GM19240 (cell line): ENCODE data around the gene IL17RD.
A peak's percentile ranks its signal among the peaks of the same experiment; 100 is the strongest.

Experiments
- DNase-seq: peaks from one replicate; pipeline ENCODE4 v3.0.0; 2011; ENCODE audit warnings: low spot score; ENCODE audit not compliant: insufficient read length

The IL17RD gene

DNA sequence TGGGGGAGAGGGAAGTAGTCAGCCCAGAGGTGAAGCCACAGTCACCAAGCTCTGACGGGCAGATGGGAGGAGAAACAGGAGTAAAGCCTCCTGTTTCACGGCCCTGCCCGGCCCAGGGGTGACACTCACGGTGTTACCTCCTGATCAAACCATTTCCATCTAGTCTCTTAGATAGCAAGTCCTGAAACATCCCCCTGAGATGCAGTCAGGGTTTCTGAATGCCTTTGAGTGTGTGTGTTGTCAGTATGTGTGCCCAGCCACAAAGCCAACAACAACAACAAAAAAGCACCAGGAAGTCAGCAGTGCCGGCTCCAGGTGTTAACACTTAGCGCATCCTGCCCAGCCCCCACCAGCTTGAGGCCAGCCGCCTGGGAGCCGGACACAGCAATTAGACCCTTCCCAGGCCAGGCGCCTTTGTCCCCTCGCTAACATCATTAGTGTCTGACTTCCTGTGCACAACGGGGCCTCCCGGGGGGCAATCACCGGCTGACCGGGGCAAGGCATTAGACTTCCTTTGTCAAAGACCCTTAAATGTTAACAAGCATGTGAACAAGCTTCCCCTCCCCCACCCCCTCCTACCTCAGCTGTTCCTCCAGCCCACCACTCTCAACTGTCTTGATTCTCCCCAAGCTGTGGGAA lies 34.5 kb downstream of the IL17RD start:
- DNase-seq = no peak

DNA sequence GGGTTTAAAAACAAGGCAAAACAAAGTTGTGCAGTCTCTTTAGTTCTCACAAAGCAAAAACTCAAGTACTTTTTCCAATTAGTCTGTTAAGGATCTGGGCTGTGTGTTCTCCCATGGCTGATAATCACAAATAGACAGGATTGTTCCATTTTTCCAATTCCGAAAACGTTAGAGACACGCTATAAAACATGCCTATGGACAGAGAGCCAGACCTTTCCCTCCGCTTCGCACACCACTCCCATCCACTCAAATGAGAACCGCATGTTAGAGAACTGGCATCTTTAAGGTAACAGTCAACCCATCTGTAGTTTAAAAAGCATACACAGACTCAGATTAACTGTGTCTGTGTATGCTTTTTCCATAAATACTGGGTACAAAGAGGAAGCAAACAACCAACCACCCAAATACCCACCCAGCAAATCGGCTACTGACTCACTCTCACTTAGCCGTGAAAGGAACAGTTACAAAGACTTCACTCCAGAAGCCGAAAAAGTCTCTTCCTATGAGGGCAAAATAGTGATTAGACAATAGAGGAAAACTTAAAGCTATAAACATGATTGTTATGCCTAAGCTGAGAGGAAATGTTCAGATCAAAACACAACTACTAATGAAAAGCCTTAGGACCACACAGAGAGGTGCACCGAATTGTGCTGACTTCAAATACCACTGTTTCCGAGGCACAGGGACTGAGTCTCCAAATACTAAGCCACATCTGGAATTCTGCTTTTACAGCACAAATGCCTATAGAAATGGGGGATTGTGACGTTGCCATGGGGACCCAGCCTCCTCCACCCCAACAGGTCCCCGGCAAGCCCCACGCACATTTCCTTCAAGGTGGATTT lies 36.1 kb downstream of the IL17RD start:
- DNase-seq = no peak

DNA sequence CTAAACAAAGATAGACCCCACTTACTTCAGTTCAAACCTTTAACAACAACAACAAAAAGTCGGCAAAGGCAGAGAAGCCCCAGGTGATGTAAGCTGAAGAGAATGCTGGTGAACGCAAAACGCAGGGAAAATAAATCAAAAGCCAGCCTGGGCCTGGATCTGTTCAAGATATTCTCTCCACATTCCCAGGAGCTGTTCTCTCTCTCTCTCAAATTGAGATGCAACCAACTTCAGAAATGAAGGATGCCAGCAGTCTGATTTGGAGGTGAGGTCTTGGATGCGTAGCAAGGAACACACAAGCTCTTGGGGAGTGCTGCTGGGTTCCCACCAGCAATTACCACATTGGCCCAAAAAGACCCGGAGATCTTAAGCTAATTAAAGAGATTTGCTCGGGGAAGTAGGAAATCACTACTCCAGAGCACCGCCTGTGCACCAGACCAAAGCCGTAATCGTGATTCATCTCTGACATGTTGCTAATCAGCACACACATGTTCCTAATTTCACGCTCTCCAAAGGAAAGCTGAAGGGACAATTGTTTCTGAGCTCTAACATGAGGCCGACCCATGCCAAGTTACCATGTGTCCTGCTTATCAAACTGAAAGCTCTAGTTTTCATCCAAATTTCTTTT lies 37.1 kb downstream of the IL17RD start:
- no peak for DNase-seq

DNA sequence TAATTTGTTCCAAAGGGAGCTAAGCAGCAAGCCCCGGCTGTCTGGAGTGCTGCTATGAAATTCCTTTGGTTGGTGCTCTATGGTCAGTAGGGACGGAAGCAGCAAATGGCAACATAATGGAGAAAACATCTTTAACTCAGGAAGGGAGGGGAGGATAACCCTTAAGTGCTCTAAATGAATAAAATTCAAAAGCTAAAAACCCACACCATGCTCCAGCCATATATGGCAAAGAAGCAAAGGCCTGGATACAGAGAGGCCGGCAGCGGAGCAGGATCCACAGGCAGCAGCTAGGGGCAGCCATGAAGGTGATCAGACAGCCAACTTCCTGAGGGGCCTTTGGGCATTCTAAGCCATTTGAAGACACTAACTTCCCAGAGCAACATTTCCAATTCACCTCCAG lies 38.9 kb downstream of the IL17RD start:
- DNase-seq = no peak

DNA sequence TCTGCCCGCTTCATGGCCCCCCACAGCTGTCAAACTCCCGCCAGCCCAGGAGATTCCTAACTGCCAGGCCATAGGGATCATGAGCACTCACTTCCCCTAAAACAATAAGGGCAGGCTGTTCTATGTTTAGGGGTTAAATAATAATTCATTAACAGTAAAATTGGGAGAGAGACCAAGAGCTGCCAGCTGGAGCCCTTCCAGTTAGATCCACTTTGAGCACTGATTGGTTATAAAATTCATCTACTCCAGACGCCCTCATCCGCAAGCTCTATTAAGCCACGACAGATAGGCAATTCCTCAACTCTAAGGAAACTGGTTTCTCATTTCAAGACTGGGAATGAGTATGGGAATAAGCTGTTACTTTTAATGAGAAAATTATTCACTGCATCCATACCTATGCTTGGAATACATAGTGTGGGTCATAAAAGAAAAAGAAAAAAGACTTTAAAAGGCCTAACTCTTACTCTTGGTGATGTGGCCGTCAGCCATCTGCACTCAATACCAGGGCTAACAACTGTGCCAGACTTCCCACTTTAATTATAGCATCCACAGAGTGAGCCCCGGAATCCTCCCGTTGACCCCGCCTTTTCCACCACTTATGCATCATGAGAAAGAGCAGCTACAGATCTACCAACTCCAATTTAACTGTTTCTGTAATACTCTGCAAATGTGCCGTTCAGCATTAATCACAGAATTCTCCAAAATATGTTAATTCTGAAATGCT lies 44.5 kb downstream of the IL17RD start:
- no peak for DNase-seq

DNA sequence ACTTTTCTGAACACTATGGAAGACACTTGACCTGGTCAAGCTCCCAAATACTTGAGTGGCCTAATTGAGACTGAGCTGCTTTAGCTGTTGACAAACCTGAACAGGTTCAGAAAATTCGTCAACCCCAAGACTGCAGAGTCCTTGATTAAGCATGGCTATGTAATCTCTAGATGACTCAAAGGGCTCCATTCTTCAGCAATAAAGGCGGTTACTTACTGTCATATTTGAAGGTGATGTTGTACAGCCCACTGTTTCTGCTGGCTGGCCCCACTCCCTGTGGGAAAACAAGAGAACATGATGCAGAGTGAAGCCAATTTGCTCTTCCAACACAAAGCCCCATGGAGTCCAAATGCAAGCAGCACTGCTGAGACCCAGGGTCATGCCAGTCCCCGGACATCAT lies 45.1 kb downstream of the IL17RD start:
- DNase-seq = no peak

DNA sequence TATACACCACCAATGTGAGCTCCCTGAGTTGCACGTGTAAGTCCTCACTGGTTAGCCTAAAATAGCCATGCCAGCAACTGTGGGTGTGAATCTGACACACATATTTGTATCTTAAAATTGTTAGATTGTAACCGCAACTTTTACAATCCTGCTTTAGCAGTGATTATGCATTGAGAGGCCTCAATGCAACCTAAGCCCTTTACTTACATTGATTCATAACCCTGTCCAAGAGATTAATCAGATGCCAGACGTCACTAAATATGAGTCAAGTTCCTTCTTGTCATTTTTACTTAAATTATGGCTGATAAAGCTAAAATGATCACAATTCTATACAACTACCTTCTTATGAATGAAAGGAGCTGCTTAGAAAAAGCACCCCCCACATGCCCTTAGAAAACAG lies 46.9 kb downstream of the IL17RD start:
- no peak for DNase-seq

DNA sequence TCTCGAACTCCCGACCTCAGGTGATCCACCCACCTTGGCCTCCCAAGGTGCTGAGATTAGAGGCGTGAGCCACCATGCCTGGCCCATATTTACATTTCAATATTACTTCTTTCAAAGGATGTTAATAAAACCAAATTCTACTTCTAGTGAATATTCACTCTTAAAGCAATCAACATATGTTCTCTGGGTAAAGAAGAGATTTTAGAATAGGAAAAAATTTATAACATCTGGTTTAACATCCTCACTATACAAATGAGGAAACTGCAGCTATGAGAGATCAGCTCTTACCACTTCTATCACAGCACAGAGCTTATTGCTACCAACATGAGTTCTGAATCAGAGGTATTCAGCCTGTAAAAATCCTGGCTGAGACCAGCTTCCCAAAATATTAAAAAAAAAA lies 48.7 kb downstream of the IL17RD start:
- DNase-seq = no peak

DNA sequence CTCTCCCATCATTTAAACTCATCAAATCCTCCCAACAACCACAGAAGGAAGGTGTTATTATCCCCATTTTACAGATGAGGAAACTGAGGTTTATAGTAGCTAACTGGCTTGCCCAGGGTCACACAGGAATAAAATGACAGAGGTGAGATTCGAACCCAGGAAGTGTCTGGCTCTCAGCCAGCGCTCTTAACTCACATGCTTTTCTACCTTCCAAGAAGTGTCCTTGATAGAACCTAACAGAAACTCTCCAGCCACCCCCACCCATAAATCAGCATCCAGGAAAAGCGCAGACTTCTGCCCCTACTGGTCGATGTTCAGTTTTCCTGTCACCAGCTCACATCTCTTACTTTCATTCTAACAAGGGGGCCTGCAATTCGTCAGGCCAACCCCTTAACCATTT lies 52.9 kb downstream of the IL17RD start:
- no peak for DNase-seq

DNA sequence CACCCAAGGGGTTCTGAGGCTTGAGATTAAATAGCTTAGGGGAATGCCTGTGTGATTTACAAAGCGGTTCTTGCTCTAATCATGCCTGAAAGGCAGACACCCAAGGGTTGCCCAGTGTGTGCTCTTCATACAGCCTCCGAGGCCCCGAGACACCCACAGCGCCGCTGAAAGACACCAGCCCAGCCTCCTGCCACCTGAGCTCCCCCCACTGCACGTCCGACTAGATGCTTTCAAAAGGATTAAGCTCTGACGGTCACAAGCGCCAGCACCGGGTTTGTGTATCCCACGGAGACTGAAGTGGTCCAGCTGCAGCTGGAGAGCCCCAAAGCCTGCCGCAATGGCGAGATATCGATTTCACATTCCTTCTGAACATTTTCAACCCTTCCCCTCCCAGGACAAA lies 54.4 kb downstream of the IL17RD start:
- no peak for DNase-seq

DNA sequence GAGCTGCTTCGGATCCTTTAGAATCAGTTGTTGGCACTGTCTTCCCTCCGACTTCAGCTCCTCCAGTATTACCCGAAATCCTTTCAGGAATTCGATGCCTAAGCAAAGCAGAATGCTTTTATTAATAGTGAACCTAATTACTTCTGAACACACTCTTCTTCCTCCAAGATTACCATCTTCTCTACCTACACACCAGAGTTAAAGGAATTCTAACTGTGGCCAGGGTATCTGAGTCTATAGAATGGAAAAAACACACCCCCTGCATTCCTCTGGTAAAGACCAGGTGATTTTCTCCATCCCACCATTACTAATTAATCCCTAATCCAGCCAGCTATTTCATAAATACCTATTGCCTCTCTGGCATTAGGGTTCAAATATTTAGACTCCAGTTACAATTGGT lies 54.9 kb downstream of the IL17RD start:
- no peak for DNase-seq

DNA sequence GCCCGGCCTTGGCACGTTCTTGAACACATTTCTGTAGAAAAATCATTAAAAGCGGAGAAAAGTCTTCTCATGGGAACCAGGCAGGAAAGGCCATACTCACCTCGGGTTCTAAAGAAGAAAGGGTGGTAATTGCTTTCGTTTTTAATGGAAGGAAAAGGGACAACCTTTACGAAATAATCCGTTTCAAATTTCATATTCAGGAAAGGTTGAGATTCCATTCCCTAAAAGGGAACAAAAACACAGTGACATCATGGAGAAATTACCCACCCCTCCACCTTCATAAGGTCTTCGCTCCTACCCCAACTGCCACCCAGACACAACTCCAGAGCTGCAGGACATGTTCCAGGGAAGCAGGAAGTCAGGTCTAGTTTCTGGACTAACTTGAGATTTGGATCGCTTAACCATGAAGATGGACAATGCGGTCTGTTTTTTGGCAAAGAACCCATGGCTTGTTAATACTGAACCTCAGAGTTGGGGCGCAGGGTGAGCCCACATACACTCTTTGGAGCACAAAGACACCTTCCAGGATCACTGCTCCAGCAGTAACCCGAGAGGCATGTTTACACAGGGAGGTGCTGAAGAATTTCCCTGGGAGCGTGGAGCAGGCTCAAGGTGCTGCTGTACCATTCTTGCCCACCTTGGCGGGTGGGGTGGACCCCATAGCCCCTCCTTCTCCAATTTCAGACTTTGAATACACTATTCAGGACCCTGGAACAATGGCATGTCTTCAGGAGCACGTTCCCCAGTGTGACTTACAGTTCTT lies 55.5 kb downstream of the IL17RD start:
- no peak for DNase-seq

DNA sequence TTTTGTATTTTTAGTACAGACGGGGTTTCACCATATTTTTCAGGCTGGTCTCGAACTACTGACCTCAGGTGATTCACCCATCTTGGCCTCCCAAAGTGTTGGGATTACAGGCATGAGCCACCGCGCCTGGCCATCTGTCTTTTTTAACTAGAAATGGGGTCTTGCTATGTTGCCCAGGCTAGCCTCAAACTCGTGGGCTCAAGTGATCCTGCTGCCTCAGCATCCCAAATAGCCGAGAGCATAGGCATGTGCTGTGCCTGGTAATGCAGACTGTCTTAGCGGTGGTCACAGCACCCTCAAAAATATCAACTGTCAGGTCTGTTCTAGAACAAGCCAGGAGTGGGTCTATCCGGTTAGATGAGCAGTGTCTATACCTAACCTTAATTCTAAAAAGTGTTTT lies 56.5 kb downstream of the IL17RD start:
- no peak for DNase-seq

DNA sequence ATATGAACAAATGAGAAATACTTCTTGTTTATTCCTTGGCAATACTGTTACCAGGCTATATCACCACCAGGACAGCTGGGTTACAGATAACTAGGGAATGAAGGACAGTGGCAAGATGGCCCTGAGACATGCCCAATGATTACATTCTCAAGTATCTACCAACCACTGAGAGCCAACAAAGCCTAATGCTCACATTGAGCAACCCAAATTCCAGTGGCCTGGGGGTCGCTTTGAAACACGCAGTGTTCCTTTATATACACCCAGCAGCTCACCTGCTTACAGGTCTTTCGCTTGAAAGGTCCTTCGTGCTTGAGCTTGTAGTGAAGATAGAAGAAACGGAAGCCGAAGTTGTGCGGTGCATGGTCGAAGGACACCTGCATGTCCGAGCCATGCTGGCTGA lies 59.6 kb downstream of the IL17RD start:
- no peak for DNase-seq

DNA sequence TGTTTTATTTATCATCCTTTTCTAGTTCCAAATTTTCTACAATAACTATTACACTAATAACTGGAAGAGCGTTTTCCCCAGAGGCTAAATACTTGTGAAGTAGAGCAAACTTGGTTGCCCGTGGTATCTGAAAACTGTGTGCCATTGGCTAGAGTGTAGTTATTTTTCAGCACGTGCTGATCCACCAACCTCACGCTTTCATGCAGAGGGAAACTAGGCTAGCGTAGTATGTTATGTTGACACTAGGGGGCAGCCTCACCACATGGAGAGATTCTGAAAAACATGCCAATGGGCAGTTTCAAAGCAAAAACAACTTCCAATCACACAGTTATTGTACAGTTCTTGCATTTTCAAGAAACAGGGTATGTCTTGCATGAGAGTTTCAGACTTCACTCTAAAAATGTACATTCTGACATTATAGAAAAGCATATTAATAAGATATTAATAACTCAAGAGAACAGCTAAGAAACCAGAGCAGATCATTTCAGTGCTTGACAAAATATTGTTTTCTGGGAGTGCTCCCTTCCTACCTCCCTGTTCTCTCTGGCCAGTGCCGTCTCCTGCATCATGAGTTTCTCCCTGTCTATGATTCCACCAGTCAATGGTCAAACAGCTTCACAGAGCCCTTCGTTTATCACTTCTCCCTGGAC lies 65.0 kb downstream of the IL17RD start:
- peak; percentile 45 for DNase-seq

DNA sequence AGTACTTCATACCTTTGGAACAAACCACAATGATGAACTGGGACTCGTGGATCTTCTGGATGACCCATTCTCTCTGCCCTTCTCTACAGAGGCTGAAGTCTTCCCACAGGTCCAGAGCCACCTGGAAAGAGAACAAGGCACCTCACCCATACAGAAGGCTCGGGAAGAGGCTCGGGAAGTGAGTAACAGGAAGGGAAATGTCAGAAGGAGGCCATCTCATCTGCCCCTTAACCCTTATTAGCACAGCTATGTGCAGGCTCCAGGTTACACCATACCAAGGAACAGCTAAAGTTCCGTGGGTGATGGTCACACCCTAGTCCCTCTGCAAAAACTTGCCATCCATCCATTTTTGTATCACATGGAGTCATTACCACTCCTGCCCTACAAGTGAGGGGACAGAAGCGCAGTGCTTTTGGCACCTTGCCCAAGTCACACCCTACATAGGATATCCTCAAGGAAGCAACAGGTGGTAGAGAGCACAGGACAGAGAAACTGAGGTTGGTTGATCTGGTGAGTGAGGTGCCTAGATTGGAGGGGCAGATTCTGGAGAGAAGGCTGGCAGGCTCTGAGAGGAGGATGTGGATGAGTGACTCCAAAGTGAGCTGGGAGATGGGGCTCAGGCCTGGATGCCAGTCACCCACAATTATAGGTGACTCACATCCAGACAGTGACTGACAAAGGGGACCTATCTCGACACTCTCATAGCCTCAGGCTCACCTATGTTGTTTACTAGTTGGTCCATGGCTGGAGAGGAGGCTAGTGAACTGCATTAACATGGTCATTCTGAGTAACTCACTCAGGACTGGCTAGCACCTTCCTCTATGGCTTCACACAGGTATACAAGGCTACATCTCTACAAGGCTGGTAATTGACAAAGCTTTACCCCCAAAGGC lies 66.5 kb downstream of the IL17RD start:
- DNase-seq = no peak

DNA sequence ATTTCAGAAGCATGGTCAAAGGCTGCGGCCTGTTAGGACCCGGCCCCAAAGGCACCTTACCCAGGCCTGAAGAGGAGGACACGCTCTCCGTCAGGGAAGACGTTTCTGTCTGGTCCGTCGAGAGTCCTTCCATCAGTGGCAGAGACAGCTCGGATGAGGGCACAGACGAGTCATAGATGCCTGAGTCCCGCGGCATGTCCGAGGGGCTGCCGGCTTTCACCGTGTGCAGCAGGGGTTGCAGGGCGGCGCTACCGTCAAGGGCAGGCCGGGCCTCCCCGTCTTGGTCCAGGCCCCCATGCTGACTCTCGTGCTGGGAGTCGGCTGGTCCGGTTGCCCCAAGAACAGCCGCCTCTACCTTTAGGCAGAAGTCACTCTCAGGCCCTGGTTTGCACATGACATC lies 67.6 kb downstream of the IL17RD start:
- DNase-seq = no peak

DNA sequence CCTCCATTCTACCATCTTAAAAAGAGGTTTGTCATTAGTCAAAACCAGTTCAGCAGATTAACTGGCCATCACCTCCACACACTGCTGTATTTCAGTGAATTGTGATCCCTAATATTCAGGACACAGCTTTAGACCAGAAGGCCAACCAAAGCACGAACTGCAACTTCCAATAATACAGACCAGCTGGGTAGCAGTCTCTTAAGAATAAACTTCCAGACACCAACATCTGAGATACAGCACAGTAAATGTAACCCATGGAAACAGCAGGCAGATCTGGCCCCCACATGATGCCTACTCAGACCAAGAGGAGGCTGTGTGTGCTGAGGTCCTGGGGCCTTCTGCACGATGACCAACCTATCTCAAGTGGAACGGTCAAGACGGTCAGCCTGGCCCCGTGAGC lies 69.8 kb downstream of the IL17RD start:
- DNase-seq = no peak

DNA sequence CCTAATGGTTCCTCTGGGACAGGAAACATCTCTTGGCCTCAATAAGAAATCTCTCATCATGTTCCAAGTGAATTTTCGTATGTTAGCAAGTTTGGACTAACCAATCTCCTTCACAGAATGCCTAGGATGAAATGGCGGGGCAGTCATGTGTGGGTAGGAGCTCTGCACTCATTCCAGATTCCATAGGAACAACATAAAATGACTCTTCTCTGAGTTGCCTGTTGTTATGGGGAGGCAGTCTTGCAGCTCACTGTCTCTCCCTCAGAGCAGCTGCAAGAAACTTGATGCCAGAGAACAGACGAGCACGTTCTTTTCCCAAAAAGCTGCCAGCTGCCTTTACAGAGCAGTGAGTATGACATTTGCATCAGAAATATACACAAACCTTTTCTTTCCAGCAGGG lies 70.6 kb downstream of the IL17RD start:
- DNase-seq = no peak
